ENCODE results near the gene SERPINA5. TPM values are rescaled to one million over a fixed set of nuclear protein-coding genes. Genes with fewer than 3 reads are reported as not detected.

The SERPINA5 gene
- polyA plus RNA-seq, 1 experiment: not detected

DNA sequence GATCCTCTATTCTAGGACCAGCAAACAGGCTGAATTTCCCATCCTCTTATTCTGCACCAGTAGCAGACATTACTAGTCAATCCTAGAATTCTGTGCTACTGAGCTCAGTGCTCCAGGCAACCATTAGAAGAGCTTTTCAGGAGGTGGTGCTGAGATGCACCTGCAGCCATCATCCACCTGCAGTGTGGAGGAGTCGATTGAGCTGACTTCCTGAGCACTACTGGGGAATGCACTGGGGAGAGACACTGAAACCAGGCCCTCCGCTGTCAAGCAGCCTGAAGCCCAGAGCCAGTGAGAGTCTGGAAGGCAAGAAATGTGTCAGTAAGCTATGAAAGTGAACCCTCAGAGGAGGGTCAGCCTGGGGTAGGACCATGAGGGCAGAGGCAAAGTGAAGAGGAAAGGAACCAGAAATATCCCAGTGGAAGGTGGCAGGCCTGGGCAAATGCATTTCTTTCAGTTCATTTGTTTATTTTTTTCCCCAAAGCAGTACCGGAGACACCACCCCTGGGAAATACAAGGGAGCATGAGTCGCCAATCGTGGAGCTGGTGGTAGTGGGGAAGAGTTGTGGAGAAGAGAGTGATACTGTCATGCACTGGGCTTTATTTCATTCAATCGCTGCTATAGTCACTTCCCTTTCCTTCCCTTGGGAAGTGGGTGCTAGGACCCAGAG lies 43.0 kb upstream of the SERPINA5 start:
- ChIA-PET CTCF (interaction anchor here (1.0 to 3.2 kb wide), 2 partner anchors 11 to 114 kb away, joined by 3 to 34 read pairs; no protein-coding TSS in a partner anchor), POLR2A (no interaction called here)
- Histone ChIP-seq H3K9me3 (ENCODE audit: control insufficient read depth, insufficient read depth, low read length) (no peaks in the 10 kb centered on the region), H3K27me3 (ENCODE audit: control insufficient read depth, insufficient read depth, low read length) (peaks cover 2% of the 10 kb centered on the region), H3K4me3 (ENCODE audit: low read depth, low read length) (no peak overlapping the region), H3K27ac (ENCODE audit: low read depth, low read length) (no peak overlapping the region)
- no peak for DNase-seq (ENCODE audit: low read depth, low spot score)
- TF ChIP-seq, protein P1, sequence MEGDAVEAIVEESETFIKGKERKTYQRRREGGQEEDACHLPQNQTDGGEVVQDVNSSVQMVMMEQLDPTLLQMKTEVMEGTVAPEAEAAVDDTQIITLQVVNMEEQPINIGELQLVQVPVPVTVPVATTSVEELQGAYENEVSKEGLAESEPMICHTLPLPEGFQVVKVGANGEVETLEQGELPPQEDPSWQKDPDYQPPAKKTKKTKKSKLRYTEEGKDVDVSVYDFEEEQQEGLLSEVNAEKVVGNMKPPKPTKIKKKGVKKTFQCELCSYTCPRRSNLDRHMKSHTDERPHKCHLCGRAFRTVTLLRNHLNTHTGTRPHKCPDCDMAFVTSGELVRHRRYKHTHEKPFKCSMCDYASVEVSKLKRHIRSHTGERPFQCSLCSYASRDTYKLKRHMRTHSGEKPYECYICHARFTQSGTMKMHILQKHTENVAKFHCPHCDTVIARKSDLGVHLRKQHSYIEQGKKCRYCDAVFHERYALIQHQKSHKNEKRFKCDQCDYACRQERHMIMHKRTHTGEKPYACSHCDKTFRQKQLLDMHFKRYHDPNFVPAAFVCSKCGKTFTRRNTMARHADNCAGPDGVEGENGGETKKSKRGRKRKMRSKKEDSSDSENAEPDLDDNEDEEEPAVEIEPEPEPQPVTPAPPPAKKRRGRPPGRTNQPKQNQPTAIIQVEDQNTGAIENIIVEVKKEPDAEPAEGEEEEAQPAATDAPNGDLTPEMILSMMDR (IDR thresholded peaks at IDR 0.05; ENCODE audit: low read depth, low read length): no peak

DNA sequence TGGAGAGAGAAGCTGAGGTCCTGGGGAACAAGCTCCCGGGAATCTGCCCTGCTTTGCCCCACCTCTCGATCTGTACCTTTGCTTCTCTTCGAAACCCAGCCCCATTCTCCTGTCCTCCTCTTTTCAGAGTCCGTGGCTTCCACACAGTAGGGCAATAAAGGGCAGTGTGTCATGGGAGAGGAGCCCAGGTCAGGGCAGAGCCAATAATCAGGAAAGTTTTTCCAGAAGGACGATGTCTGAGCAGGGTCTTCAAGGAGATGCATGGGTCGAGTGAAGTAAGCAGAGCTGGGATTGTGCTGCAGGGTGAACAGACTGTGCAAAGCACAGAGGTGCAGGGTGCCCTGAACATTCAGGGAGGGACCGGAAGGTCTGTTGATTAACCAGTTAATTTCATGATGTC lies 42.0 kb upstream of the SERPINA5 start:
- no peak overlapping the region for H3K27ac ChIP-seq (ENCODE audit: low read depth, low read length)
- TF ChIP-seq, protein P1 (IDR thresholded peaks at IDR 0.05; ENCODE audit: low read depth, low read length): no peak
- DNase-seq (ENCODE audit: low read depth, low spot score): no peak
- ChIA-PET POLR2A (no interaction called here), CTCF (interaction anchor here (0.8 to 3.2 kb wide), 5 partner anchors 10 to 116 kb away, joined by 3 to 34 read pairs (median 3); no protein-coding TSS in a partner anchor)
- H3K4me3 ChIP-seq (ENCODE audit: low read depth, low read length): no peak overlapping the region
- H3K9me3 ChIP-seq (ENCODE audit: control insufficient read depth, insufficient read depth, low read length): no peaks in the 10 kb centered on the region
- peaks cover 2% of the 10 kb centered on the region for H3K27me3 ChIP-seq (ENCODE audit: control insufficient read depth, insufficient read depth, low read length)

- ChIA-PET POLR2A (no interaction called here), CTCF (interaction anchor here (0.6 to 3.2 kb wide), 8 partner anchors 9 to 185 kb away, joined by 3 to 34 read pairs (median 3); no protein-coding TSS in a partner anchor)
- H3K4me3 ChIP-seq (ENCODE audit: low read depth, low read length): no peak overlapping the region
- H3K27ac ChIP-seq (ENCODE audit: low read depth, low read length): no peak overlapping the region
- no peak for DNase-seq (ENCODE audit: low read depth, low spot score)
- H3K27me3 ChIP-seq (ENCODE audit: control insufficient read depth, insufficient read depth, low read length): peaks cover 2% of the 10 kb centered on the region
- no peaks in the 10 kb centered on the region for H3K9me3 ChIP-seq (ENCODE audit: control insufficient read depth, insufficient read depth, low read length)
- TF ChIP-seq, protein P1 (IDR thresholded peaks at IDR 0.05; ENCODE audit: low read depth, low read length): no peak
Observed at GRCh38 chr14:94540031-94540794, 41.0 kb upstream of the SERPINA5 start.

GRCh38 chr14:94541234-94541975 lies 39.8 kb upstream of the SERPINA5 start:
- no peak for DNase-seq (ENCODE audit: low read depth, low spot score)
- Histone ChIP-seq H3K27ac (ENCODE audit: low read depth, low read length) (no peak overlapping the region), H3K9me3 (ENCODE audit: control insufficient read depth, insufficient read depth, low read length) (no peaks in the 10 kb centered on the region), H3K27me3 (ENCODE audit: control insufficient read depth, insufficient read depth, low read length) (no peaks in the 10 kb centered on the region), H3K4me3 (ENCODE audit: low read depth, low read length) (no peak overlapping the region)
- TF ChIP-seq, protein P1 (IDR thresholded peaks at IDR 0.05; ENCODE audit: low read depth, low read length): no peak
- CTCF ChIA-PET: interaction anchor here (1.7 to 3.2 kb wide), 3 partner anchors 8 to 108 kb away, joined by 13 to 34 read pairs (median 13); no protein-coding TSS in a partner anchor
- POLR2A ChIA-PET: no interaction called here

Data from AG04450 (cell line).